Measurements from ENCODE around the gene PKP3. TPM values are rescaled to one million over a fixed set of nuclear protein-coding genes. Genes with fewer than 3 reads are reported as not detected.

The PKP3 gene
- total RNA-seq, 2 experiments from 2014 or later, result not detected

DNA sequence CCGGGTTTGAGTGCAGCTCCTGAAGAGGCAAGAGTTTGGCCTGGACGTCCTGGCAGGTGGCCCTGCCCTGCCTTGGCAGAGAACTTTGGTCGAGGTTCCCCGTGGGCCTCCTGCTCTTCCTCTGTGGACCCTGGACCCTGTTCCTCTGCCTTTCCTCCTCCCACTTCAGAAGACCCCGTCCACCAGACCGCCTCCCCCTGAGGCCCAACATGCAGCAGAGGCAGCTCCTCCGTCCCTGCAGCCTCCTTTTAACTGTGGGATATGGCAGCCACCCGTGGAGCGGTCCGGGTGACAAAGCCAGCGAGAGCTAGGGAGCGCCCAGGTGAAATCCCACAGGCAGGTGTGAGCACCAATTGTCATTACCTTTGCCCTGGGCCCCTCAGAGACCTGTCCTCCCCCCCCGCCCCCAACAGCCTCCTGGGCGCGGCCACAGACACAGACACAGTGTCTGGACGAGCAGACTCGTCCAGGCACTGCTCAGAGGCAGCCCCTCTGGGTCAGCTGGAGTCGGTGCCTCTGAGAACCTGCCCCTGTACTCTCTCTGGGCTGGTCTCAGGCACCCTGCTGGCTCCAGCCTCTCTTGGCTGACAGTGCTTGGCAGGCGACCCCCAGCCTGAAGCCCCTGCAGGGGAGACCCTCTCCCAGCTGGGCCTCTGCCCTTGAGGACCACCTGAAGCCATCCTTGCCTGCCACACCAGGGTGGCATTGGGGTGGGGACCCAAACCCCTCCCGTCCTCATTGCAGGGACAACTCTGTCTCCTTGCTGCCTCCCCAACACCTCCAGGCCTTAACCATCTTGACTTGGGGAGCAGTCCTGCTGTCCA is 52.0 kb downstream of the PKP3 start:
- CTCF ChIA-PET, result interaction anchor here (0.6 to 1.0 kb wide), 2 partner anchors 30 to 39 kb away, joined by 3 read pairs; no protein-coding TSS in a partner anchor
- H3K4me1 Mint-ChIP-seq (ENCODE audit: low read depth), result peaks cover 14% of the 10 kb centered on the region
- H3K36me3 Mint-ChIP-seq (ENCODE audit: low read depth), result peaks cover 2% of the 10 kb centered on the region
- H3K9me3 Mint-ChIP-seq, result no peaks in the 10 kb centered on the region
- H3K4me3 Mint-ChIP-seq, result no peak overlapping the region
- H3K27me3 Mint-ChIP-seq (ENCODE audit: low read depth), result no peaks in the 10 kb centered on the region
- H3K27ac Mint-ChIP-seq, result no peak overlapping the region
- intact Hi-C loops (cut with micrococcal nuclease), result no loop called here
- no peak for DNase-seq

DNA sequence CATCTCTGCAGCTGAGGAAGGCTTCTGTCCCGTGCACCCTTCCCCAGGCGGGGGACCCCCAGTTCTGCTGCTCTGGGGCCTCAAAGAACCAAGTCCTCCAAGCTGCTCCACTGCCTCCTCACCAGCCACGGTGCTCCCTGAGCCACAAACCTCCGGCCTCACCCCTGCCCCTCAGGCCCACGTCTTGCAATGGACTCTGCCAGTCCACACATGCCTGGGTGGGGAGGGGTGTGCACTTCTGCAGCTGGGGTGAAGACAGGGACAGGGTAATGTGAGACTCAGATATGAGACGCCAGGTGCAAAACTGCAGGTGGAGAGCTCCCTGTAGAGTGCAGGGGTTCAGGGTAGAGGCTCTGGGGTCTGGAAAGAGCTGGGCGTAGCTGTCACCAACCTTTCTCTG is 52.9 kb downstream of the PKP3 start:
- no peaks in the 10 kb centered on the region for H3K27me3 Mint-ChIP-seq (ENCODE audit: low read depth)

DNA sequence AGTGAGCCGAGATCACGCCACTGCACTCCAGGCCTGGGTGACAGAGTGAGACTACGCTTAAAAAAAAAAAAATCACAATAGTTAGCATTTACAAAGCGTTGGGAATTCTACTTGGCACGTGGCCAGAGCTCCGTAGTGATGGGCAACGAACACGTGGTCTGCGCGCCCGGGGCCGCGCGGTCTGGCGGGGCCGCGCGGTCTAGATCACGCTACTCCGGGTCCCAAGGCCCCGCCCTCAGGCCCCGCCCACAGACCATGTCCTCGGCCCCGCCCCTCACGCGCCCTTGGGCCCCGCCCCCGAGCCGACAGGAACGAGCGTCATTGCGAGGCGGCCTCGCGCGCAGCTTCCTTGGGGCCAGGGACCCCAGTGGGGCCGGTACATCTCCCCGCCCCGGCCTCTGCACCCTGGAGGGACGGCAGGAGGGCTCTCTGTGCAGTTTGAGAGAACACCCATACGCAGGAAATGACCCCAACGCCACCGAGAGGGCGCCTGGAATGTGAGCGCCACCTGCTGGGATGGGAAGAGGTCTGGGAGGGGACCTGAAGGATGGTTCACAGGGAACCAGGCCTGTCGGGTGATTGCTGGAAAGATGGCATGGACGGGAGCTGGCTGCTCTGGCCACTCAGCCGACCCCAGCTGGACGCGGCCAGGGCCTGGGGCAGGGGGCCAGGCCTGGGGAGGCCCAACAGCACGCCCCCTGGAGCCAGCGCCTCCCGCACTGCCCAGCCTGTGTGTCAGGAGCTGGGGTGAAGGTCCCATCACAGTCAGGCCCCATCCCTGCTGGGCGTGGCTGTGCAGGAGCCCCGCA is 54.1 kb downstream of the PKP3 start:
- DNase-seq, result peak; percentile 97
- intact Hi-C loops (cut with micrococcal nuclease), result loop anchor here (1.0 to 2.0 kb wide), 8 partner anchors 33 to 247 kb away; partner anchors contain the start of genes BET1L, DEAF1, PHRF1 and RIC8A
- Mint-ChIP-seq H3K4me1 (ENCODE audit: low read depth) (peaks cover 24% of the 10 kb centered on the region), H3K27me3 (ENCODE audit: low read depth) (no peaks in the 10 kb centered on the region), H3K36me3 (ENCODE audit: low read depth) (peaks cover 5% of the 10 kb centered on the region), H3K27ac (peak overlapping the region; percentile 95), H3K9me3 (no peaks in the 10 kb centered on the region), H3K4me3 (peak overlapping the region; percentile 93)
- CTCF ChIA-PET, result interaction anchor here (0.6 to 4.2 kb wide), 20 partner anchors 9 to 240 kb away, joined by 3 to 21 read pairs (median 5); partner anchors contain the start of genes BET1L, HRAS, RIC8A and SIGIRR

More for the DNA sequence above, 52.9 kb downstream of the PKP3 start:
- H3K4me3 Mint-ChIP-seq, result no peak overlapping the region
- CTCF ChIA-PET, result interaction anchor here (1.2 to 1.9 kb wide), 2 partner anchors 50 to 72 kb away, joined by 6 read pairs; no protein-coding TSS in a partner anchor
- DNase-seq, result no peak
- intact Hi-C loops (cut with micrococcal nuclease), result no loop called here
- H3K36me3 Mint-ChIP-seq (ENCODE audit: low read depth), result peaks cover 3% of the 10 kb centered on the region
- H3K4me1 Mint-ChIP-seq (ENCODE audit: low read depth), result peaks cover 21% of the 10 kb centered on the region
- H3K27ac Mint-ChIP-seq, result no peak overlapping the region
- H3K9me3 Mint-ChIP-seq, result no peaks in the 10 kb centered on the region

DNA sequence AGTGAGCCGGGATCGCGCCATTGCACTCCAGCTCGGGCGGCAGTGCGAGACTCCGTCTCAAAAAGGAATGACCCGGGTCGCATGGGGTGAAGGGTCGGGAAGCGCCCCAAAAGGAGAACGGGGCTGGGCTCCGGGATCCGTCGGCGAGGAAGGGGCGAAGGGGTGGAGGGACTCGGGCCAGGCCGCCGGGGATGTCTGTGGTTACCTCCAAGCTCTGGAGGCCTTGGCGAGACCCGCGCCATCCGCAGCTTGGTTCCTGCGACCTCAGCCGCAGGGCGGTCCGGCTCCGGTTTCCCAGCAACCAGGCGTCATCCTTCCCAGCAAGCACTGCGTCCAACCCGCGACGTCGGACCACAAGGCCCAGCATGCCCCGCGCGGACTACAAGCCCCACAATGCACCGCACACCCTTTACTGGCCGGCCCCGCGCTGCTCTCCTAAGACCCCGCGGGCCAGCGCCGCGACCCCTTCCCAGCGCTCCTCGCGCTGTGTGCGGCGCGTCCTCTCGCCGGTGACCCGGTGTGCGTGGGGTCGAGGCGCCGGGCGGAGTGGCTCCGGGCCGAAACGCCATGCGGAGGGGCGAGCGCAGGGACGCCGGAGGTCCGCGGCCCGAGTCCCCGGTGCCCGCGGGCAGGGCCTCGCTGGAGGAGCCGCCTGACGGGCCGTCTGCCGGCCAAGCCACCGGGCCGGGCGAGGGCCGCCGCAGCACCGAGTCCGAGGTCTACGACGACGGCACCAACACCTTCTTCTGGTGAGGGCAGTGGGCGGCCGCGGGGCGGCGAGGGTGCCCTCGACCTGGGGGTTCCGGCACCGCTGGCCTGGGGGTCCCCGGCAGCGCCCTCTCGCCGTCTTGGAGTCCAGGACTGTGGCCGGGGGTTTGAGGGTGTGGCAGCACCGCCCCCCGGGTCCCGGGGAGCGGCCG is 56.1 kb downstream of the PKP3 start, which contains the start of gene PTDSS2:
Gene PTDSS2 (plus strand): TSS at position 391 of the 920 bp plus-strand sequence. CDS start 177 bp downstream, at position 568.
- CTCF ChIA-PET, result interaction anchor here (0.5 to 4.2 kb wide), 11 partner anchors 11 to 205 kb away, joined by 3 to 21 read pairs (median 5); partner anchors contain the start of gene SIGIRR
- intact Hi-C loops (cut with micrococcal nuclease), result loop anchor here (1.0 to 5.0 kb wide), 5 partner anchors 69 to 357 kb away; partner anchors contain the start of genes PHRF1, PIDD1, PSMD13 and RPLP2
- H3K9me3 Mint-ChIP-seq, result no peaks in the 10 kb centered on the region
- peak within 1 kb of the TSS; percentile 97 for H3K4me3 Mint-ChIP-seq
- H3K36me3 Mint-ChIP-seq (ENCODE audit: low read depth), result peaks cover 6% of the 10 kb centered on the region
- H3K27ac Mint-ChIP-seq, result peak within 1 kb of the TSS; percentile 95
- DNase-seq, result peak; percentile 97
- no peaks in the 10 kb centered on the region for H3K27me3 Mint-ChIP-seq (ENCODE audit: low read depth)
- peaks cover 24% of the 10 kb centered on the region for H3K4me1 Mint-ChIP-seq (ENCODE audit: low read depth)

DNA sequence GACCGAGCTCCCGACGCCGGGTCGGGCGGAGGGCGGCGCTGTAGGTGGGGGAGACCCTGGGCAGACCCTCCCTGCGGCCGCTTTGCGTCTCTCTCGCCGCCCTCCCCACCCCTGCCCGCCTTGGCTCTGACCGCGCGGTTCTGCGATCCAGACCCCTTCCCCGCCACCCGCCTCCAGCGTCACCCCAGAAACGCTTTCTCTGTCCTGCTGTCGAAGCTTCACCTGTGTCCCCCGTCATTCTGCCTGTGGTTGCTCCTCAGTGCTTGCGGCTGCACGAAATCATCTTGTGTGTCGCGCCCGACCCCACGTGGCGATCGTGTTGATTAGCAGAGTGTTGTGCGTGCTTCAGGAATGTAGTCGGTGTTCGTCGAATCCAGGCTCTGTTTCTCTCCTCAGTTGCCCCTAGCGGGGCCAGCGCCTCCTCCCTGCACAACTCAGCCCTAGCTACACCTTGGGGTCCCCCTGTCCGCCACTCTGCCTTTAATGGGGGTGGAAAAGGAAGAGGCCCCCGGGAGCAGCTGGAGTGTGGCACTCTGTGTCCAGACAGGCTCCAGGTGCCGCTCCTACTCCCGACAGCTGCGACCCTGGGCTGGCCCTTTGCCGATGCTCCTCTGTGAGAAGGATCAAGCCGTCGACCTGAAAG is 56.9 kb downstream of the PKP3 start:
- peak; percentile 82 for DNase-seq
- Mint-ChIP-seq H3K27me3 (ENCODE audit: low read depth) (no peaks in the 10 kb centered on the region), H3K9me3 (no peaks in the 10 kb centered on the region), H3K4me1 (ENCODE audit: low read depth) (peaks cover 27% of the 10 kb centered on the region), H3K27ac (peak overlapping the region; percentile 87), H3K36me3 (ENCODE audit: low read depth) (peaks cover 6% of the 10 kb centered on the region), H3K4me3 (peak overlapping the region; percentile 97)
- intact Hi-C loops (cut with micrococcal nuclease), result loop anchor here (1.0 to 5.0 kb wide), 4 partner anchors 68 to 356 kb away; partner anchors contain the start of genes PIDD1, PSMD13, RPLP2 and SIRT3
- CTCF ChIA-PET, result interaction anchor here (0.5 to 4.2 kb wide), 4 partner anchors 30 to 191 kb away, joined by 3 to 21 read pairs (median 4); no protein-coding TSS in a partner anchor

DNA sequence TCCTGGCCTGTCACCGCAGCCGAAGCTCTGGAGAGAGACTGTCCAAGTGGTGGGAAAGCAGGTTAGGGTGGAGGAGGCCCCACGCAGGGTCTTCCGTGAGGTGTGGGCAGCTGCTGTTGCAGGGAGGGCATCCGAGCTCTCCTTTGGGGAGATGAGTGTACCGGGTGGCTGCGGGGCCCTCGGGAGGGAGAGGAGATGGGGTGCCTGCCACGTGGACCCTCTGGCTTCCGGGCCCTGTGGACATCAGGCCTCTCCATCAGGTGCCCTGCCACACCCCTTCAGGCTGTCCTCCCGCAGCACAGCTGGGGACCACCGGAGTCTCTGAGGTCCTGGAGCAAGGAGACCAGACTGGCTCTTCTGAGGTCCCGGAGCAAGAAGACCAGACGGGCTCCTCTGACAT is 57.7 kb downstream of the PKP3 start:
- CTCF ChIA-PET, result interaction anchor here (0.6 to 4.2 kb wide), 3 partner anchors 45 to 192 kb away, joined by 3 to 21 read pairs (median 4); no protein-coding TSS in a partner anchor
- Mint-ChIP-seq H3K27ac (no peak overlapping the region), H3K27me3 (ENCODE audit: low read depth) (no peaks in the 10 kb centered on the region), H3K36me3 (ENCODE audit: low read depth) (peaks cover 6% of the 10 kb centered on the region), H3K9me3 (no peaks in the 10 kb centered on the region), H3K4me3 (peak overlapping the region; percentile 97), H3K4me1 (ENCODE audit: low read depth) (peaks cover 35% of the 10 kb centered on the region)
- intact Hi-C loops (cut with micrococcal nuclease), result loop anchor here (2.0 to 5.0 kb wide), 3 partner anchors 67 to 356 kb away; partner anchors contain the start of genes PIDD1 and RPLP2
- DNase-seq, result no peak

DNA sequence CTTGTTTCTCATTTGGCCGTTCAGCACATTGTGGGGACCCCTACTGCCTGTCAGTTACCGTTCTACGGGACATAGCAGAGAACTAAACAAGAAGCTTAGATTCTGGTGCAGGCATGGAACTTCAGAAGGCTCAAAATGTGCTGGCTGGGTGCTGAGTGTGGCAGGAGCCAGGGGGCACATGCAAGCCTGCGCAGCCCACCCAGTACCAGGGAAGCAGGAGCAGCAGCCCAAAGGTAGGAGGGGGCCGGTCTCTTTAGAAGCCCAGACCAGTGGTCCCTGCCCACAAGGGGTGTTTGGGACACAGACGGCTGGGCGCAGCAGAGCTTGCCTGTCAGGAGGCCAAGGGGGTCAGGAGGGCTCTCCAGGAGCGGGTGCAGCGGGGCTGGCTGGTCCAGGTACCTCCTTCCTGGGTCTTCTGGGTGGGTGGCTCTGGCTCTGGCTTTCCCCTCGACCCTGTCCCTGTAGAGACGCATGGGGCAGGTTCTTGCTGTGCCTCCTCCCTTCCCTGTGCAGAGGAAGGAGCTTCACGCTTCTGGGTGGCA is 58.3 kb downstream of the PKP3 start:
- Mint-ChIP-seq H3K4me1 (ENCODE audit: low read depth) (peaks cover 41% of the 10 kb centered on the region), H3K27me3 (ENCODE audit: low read depth) (no peaks in the 10 kb centered on the region), H3K9me3 (no peaks in the 10 kb centered on the region), H3K4me3 (no peak overlapping the region), H3K27ac (no peak overlapping the region), H3K36me3 (ENCODE audit: low read depth) (peaks cover 7% of the 10 kb centered on the region)
- intact Hi-C loops (cut with micrococcal nuclease), result loop anchor here (5.0 kb wide), 2 partner anchors 95 to 355 kb away; partner anchors contain the start of genes PIDD1 and RPLP2
- CTCF ChIA-PET, result interaction anchor here (1.3 kb wide), 1 partner anchor 12 kb away, joined by 4 read pairs; no protein-coding TSS in a partner anchor
- no peak for DNase-seq

DNA sequence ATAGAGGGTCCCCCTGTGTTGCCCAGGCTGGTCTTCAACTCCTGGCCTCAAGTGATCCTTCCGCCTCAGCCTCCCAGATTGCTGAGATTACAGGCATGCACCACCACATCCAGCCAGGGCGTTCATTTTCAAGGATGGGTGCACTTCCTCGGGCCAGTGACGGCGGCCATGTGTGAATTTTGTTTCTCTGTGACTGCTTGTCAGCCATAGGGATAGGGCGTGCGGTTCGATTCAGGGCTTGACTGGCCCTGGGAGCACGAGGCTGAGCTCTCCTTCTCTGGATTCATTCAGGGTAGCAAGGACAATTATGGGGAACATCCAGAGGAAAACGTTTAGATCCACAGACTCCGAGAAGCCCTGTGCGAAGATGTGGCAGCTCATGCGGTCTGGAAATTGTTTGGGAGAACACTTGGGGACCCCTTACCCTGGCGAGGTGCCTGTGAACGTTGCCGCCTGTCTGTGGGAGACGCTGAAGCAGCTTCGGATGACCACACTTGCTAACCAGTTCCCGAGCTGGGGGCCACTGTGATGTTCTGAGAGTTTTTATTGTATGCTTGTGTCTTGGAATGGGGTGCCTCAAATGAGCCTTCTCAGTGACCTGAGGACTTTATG is 59.0 kb downstream of the PKP3 start:
- Mint-ChIP-seq H3K9me3 (no peaks in the 10 kb centered on the region), H3K4me1 (ENCODE audit: low read depth) (peaks cover 48% of the 10 kb centered on the region), H3K4me3 (no peak overlapping the region), H3K27ac (no peak overlapping the region), H3K27me3 (ENCODE audit: low read depth) (no peaks in the 10 kb centered on the region), H3K36me3 (ENCODE audit: low read depth) (peaks cover 11% of the 10 kb centered on the region)
- intact Hi-C loops (cut with micrococcal nuclease), result loop anchor here (5.0 kb wide), 2 partner anchors 96 to 354 kb away; partner anchors contain the start of genes PIDD1 and RPLP2
- CTCF ChIA-PET, result interaction anchor here (1.2 to 1.3 kb wide), 2 partner anchors 11 to 23 kb away, joined by 3 to 4 read pairs; no protein-coding TSS in a partner anchor
- no peak for DNase-seq

DNA sequence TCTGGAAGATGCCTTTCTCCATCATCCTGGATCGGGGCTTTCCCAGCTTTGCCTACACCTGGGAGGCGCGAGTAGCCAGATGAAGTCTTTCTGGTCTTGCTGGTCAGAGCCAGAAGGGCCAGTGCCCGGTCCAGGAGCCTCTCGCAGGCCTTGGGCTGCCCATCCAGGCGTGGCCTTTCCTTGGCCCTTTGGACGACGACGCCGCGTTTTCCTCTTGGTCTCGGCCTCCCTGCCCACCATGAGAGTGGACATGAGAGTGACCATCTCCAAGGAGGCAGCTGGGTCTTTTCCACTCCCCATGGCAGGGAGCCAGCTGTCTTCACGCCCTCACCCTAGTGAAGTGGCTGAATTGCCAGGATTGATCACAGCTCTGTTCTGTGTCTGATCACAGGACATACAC is 59.6 kb downstream of the PKP3 start:
- no peak overlapping the region for H3K27ac Mint-ChIP-seq
- H3K4me1 Mint-ChIP-seq (ENCODE audit: low read depth), result peaks cover 48% of the 10 kb centered on the region

DNA sequence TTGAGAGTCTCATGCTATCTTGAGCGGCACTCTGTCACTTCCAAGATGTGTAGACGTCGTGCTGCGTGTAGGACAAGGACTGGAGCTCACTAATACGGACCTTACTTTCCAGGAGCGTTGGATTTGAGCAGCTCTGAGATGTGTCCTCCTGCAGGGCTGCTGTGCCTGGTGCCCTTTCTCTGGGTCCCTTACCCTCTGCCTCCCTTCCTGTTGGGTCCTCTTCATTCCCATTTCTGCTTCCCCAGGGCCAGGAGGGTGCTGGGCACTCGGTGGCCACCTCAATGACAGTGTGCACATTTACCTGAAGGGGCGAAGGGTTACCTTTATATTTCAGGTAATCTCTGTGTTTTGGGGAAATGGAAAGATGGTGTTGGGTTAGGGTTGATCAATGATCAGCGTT is 60.0 kb downstream of the PKP3 start:
- Mint-ChIP-seq H3K9me3 (no peaks in the 10 kb centered on the region), H3K4me1 (ENCODE audit: low read depth) (peaks cover 44% of the 10 kb centered on the region), H3K27me3 (ENCODE audit: low read depth) (no peaks in the 10 kb centered on the region), H3K27ac (no peak overlapping the region), H3K4me3 (no peak overlapping the region), H3K36me3 (ENCODE audit: low read depth) (peaks cover 11% of the 10 kb centered on the region)
- intact Hi-C loops (cut with micrococcal nuclease), result loop anchor here (5.0 kb wide), 2 partner anchors 97 to 353 kb away; partner anchors contain the start of genes PIDD1 and RPLP2
- DNase-seq, result no peak
- CTCF ChIA-PET, result interaction anchor here (1.2 to 1.3 kb wide), 2 partner anchors 24 to 64 kb away, joined by 3 read pairs; no protein-coding TSS in a partner anchor

More for the DNA sequence above, 59.6 kb downstream of the PKP3 start:
- H3K4me3 Mint-ChIP-seq, result no peak overlapping the region
- CTCF ChIA-PET, result interaction anchor here (1.2 to 1.3 kb wide), 3 partner anchors 10 to 64 kb away, joined by 3 to 4 read pairs (median 3); no protein-coding TSS in a partner anchor
- DNase-seq, result no peak
- H3K27me3 Mint-ChIP-seq (ENCODE audit: low read depth), result no peaks in the 10 kb centered on the region
- H3K9me3 Mint-ChIP-seq, result no peaks in the 10 kb centered on the region
- peaks cover 11% of the 10 kb centered on the region for H3K36me3 Mint-ChIP-seq (ENCODE audit: low read depth)
- intact Hi-C loops (cut with micrococcal nuclease), result loop anchor here (5.0 kb wide), 2 partner anchors 96 to 354 kb away; partner anchors contain the start of genes PIDD1 and RPLP2

All from activated naive CD4-positive, alpha-beta T cell treated with anti-CD3 and anti-CD28 coated beads for 36 hours (primary cell).